Nephron progenitor cell (in vitro differentiated cells): ENCODE data around the gene DCLK2.

ENCODE experiments used
- DNase-seq: peaks from one replicate; pipeline ENCODE4 v3.0.0; 2021
- H3K27ac Mint-ChIP-seq: 2 replicates; pipeline ENCODE4 v1.8.0; 2021; ENCODE audit warnings: mild to moderate bottlenecking, moderate library complexity, mixed read lengths
- H3K27me3 Mint-ChIP-seq: 2 replicates; pipeline ENCODE4 v1.8.0; 2021; ENCODE audit warnings: mild to moderate bottlenecking, low read depth, mixed read lengths; ENCODE audit not compliant: poor library complexity
- H3K36me3 Mint-ChIP-seq: 2 replicates; pipeline ENCODE4 v1.8.0; 2021; ENCODE audit warnings: low read depth, mixed read lengths
- H3K4me1 Mint-ChIP-seq: 2 replicates; pipeline ENCODE4 v1.8.0; 2021; ENCODE audit warnings: mixed read lengths
- H3K4me3 Mint-ChIP-seq: 2 replicates; pipeline ENCODE4 v1.8.0; 2021; ENCODE audit warnings: mild to moderate bottlenecking, moderate library complexity, mixed read lengths
- H3K9me3 Mint-ChIP-seq: 2 replicates; pipeline ENCODE4 v1.8.0; 2021; ENCODE audit warnings: mild to moderate bottlenecking, moderate library complexity, mixed read lengths
- CTCF ChIP-seq: fragments of 200-600 bp; sonication (generic); IDR thresholded peaks from 2 replicates; pipeline ENCODE4 v1.5.0; 2021; ENCODE audit warnings: antibody characterized with exemption

DCLK2 gene

GRCh38 chr4:150047546-150047945, 30.7 kb upstream of the DCLK2 start:
- no peaks in the 10 kb centered on the region for H3K36me3 Mint-ChIP-seq

GRCh38 chr4:150049682-150050081, 28.6 kb upstream of the DCLK2 start:
- no peak for TF ChIP-seq CTCF

More at GRCh38 chr4:150047546-150047945, 30.7 kb upstream of the DCLK2 start:
- Mint-ChIP-seq H3K27me3 (no peaks in the 10 kb centered on the region), H3K27ac (no peak overlapping the region), H3K4me1 (peaks cover 6% of the 10 kb centered on the region), H3K9me3 (no peaks in the 10 kb centered on the region), H3K4me3 (no peak overlapping the region)
- no peak for DNase-seq
- no peak for TF ChIP-seq CTCF

GRCh38 chr4:150050566-150050965, 27.7 kb upstream of the DCLK2 start:
- Mint-ChIP-seq H3K4me3 (no peak overlapping the region), H3K9me3 (peaks cover 2% of the 10 kb centered on the region), H3K27me3 (no peaks in the 10 kb centered on the region), H3K36me3 (no peaks in the 10 kb centered on the region), H3K4me1 (peaks cover 6% of the 10 kb centered on the region), H3K27ac (no peak overlapping the region)
- no peak for TF ChIP-seq CTCF
- no peak for DNase-seq

More at GRCh38 chr4:150049682-150050081, 28.6 kb upstream of the DCLK2 start:
- Mint-ChIP-seq H3K4me1 (peaks cover 6% of the 10 kb centered on the region), H3K4me3 (no peak overlapping the region), H3K27me3 (no peaks in the 10 kb centered on the region), H3K27ac (no peak overlapping the region), H3K36me3 (no peaks in the 10 kb centered on the region), H3K9me3 (no peaks in the 10 kb centered on the region)
- DNase-seq: no peak

- no peak overlapping the region for H3K27ac Mint-ChIP-seq
- H3K36me3 Mint-ChIP-seq: peaks cover 5% of the 10 kb centered on the region
- no peak for TF ChIP-seq CTCF
- H3K9me3 Mint-ChIP-seq: peaks cover 8% of the 10 kb centered on the region
- H3K4me3 Mint-ChIP-seq: no peak overlapping the region
- H3K27me3 Mint-ChIP-seq: no peaks in the 10 kb centered on the region
- no peak for DNase-seq
- peaks cover 6% of the 10 kb centered on the region for H3K4me1 Mint-ChIP-seq
Measured at GRCh38 chr4:150051111-150051510, 27.1 kb upstream of the DCLK2 start.

- no peak for TF ChIP-seq CTCF
- Mint-ChIP-seq H3K27me3 (peaks cover 6% of the 10 kb centered on the region), H3K27ac (no peak overlapping the region), H3K4me1 (no peaks in the 10 kb centered on the region), H3K4me3 (no peak overlapping the region), H3K9me3 (peaks cover 20% of the 10 kb centered on the region), H3K36me3 (peaks cover 5% of the 10 kb centered on the region)
- no peak for DNase-seq
Measured at GRCh38 chr4:150055467-150055866, 22.8 kb upstream of the DCLK2 start.

- H3K9me3 Mint-ChIP-seq: peaks cover 20% of the 10 kb centered on the region
Measured at GRCh38 chr4:150056569-150056968, 21.7 kb upstream of the DCLK2 start.

More at GRCh38 chr4:150056569-150056968, 21.7 kb upstream of the DCLK2 start:
- Mint-ChIP-seq H3K36me3 (peaks cover 5% of the 10 kb centered on the region), H3K27ac (no peak overlapping the region), H3K4me3 (no peak overlapping the region), H3K27me3 (peaks cover 8% of the 10 kb centered on the region), H3K4me1 (no peaks in the 10 kb centered on the region)
- no peak for DNase-seq
- TF ChIP-seq CTCF: no peak
